ENCODE results near the gene KIAA1210.
"Not testable (repeated sequence)": the region's sequence is repeated elsewhere in the genome, so short reads cannot be mapped to it uniquely, and the experiment has no call there.

KIAA1210 gene

GRCh38 chrX:119036107-119037029 is 91.2 kb downstream of the KIAA1210 start:
- ATAC-seq, result no peak
- no peak for DNase-seq

GRCh38 chrX:119030990-119031389 is 96.6 kb downstream of the KIAA1210 start:
- ATAC-seq (no peak), DNase-seq (no peak)

- not testable (repeated sequence) for ATAC-seq, DNase-seq
Measured at GRCh38 chrX:119029656-119030055, 98.0 kb downstream of the KIAA1210 start.

GRCh38 chrX:119028733-119029330 is 98.8 kb downstream of the KIAA1210 start:
- DNase-seq (no peak), ATAC-seq (no peak)

Measured in stimulated activated naive CD8-positive, alpha-beta T cell treated with anti-CD3 and anti-CD28 coated beads, Interleukin-15, Interleukin-2, amounts not matched to agents 100 U/mL and 50 U/mL, for 24 hours (primary cell).